GM23338 (cell line): ENCODE measurements around the gene PLEKHG5. TPM values are rescaled to one million over a fixed set of nuclear protein-coding genes. Genes with fewer than 3 reads are reported as not detected.

Experiments
- ATAC-seq: fragments of 200-7000 bp; cut with Tn5 transposase; 3 replicates; pipeline ENCODE4 v1.9.1; 2020
- DNase-seq: peaks from one replicate; pipeline ENCODE4 v3.0.0-alpha.2; 2015; ENCODE audit warnings: low spot score
- H2AFZ ChIP-seq: fragments of 200-600 bp; sonication (generic); 2 replicates; pipeline ENCODE4 v1.8.0; 2016; ENCODE audit warnings: antibody characterized with exemption, mild to moderate bottlenecking, moderate library complexity
- H3F3A ChIP-seq: fragments of 200-600 bp; sonication (generic); replicated peaks from 2 replicates; pipeline ENCODE4 v1.8.0; 2017; ENCODE audit warnings: antibody characterized with exemption, mixed run types, low read depth
- H3K27ac ChIP-seq: fragments of 200-600 bp; sonication (generic); 2 replicates; pipeline ENCODE4 v1.6.1; 2016; ENCODE audit warnings: low read depth
- H3K27me3 ChIP-seq: fragments of 200-600 bp; sonication (generic); 2 replicates; pipeline ENCODE4 v1.8.0; 2016; ENCODE audit warnings: mild to moderate bottlenecking, mixed run types, moderate library complexity; ENCODE audit not compliant: insufficient read depth
- H3K36me3 ChIP-seq: fragments of 200-600 bp; sonication (generic); 2 replicates; pipeline ENCODE4 v1.8.0; 2016; ENCODE audit warnings: mild to moderate bottlenecking; ENCODE audit not compliant: insufficient read depth
- H3K4me1 ChIP-seq: fragments of 200-600 bp; sonication (generic); 2 replicates; pipeline ENCODE4 v1.8.0; 2016; ENCODE audit warnings: mild to moderate bottlenecking, moderate library complexity; ENCODE audit not compliant: insufficient read depth
- H3K4me2 ChIP-seq: fragments of 200-600 bp; sonication (generic); 2 replicates; pipeline ENCODE4 v1.7.1; 2017; ENCODE audit warnings: mixed run types
- H3K4me3 ChIP-seq: fragments of 200-600 bp; sonication (generic); 2 replicates; pipeline ENCODE4 v1.6.1; 2016; ENCODE audit warnings: mixed run types
- H3K79me2 ChIP-seq: fragments of 200-600 bp; sonication (generic); replicated peaks from 2 replicates; pipeline ENCODE4 v1.8.0; 2017; ENCODE audit warnings: mild to moderate bottlenecking; ENCODE audit not compliant: insufficient read depth
- H3K9me2 ChIP-seq: fragments of 200-600 bp; sonication (generic); 2 replicates; pipeline ENCODE4 v1.8.0; 2017; ENCODE audit not compliant: insufficient read depth
- H4K20me1 ChIP-seq: fragments of 200-600 bp; sonication (generic); replicated peaks from 2 replicates; pipeline ENCODE4 v1.8.0; 2017; ENCODE audit warnings: mild to moderate bottlenecking; ENCODE audit not compliant: insufficient read depth
- H3K27ac Mint-ChIP-seq: 2 replicates; pipeline ENCODE4 v1.8.0; 2020; ENCODE audit warnings: inconsistent platforms, mild to moderate bottlenecking, moderate library complexity, mixed read lengths
- H3K27me3 Mint-ChIP-seq: 3 replicates; pipeline ENCODE4 v1.8.0; 2022; ENCODE audit warnings: low read depth, mild to moderate bottlenecking, moderate library complexity, mixed read lengths, inconsistent platforms; ENCODE audit not compliant: insufficient read depth, poor library complexity
- H3K36me3 Mint-ChIP-seq: 3 replicates; pipeline ENCODE4 v1.8.0; 2021; ENCODE audit warnings: low read depth, mild to moderate bottlenecking, inconsistent platforms, moderate library complexity, mixed read lengths
- H3K4me1 Mint-ChIP-seq: 3 replicates; pipeline ENCODE4 v1.8.0; 2020; ENCODE audit warnings: mild to moderate bottlenecking, inconsistent platforms, mixed read lengths
- H3K4me3 Mint-ChIP-seq: 3 replicates; pipeline ENCODE4 v1.8.0; 2021; ENCODE audit warnings: moderate library complexity, mild to moderate bottlenecking, inconsistent platforms, mixed read lengths
- H3K9me3 Mint-ChIP-seq: 3 replicates; pipeline ENCODE4 v1.8.0; 2020; ENCODE audit warnings: moderate library complexity, mild to moderate bottlenecking, inconsistent platforms, mixed read lengths
- CREB1 ChIP-seq: fragments of 250-450 bp; sonication (Bioruptor Pico); IDR thresholded peaks from 2 replicates; pipeline ENCODE4 v1.5.0; 2020; ENCODE audit warnings: low read depth, mild to moderate bottlenecking, moderate library complexity
- REST ChIP-seq: IDR thresholded peaks from one replicate; pipeline ENCODE4 v1.6.1; 2018; ENCODE audit warnings: antibody characterized with exemption; ENCODE audit not compliant: unreplicated experiment
- ZNF462 ChIP-seq: fragments of 250-450 bp; sonication (Bioruptor Pico); IDR thresholded peaks from 2 replicates; pipeline ENCODE4 v1.5.0; 2020; ENCODE audit warnings: mild to moderate bottlenecking, moderate library complexity
- polyA plus RNA-seq: library from polyadenylated mRNA; unstranded; fragments of >200 nt; fragmentation: Nextera tagmentation; extraction: Ambion mirVana; gene quantifications from 2 replicates; pipeline ENCODE4 v1.2.1, GENCODE V29; 2016
- total RNA-seq: library from RNA; depleted of rRNA; stranded (reverse); fragments of >200 nt; shearing (Covaris generic); gene quantifications from 2 replicates; pipeline ENCODE4 v1.2.3, GENCODE V29; 2014

Gene PLEKHG5
- total and polyA plus RNA-seq, 2 experiments from 2014 or later, result 9.0 to 26.4 TPM

- H3K4me3 ChIP-seq, result no peak overlapping the region
- no peaks in the 10 kb centered on the region for H3K4me1 ChIP-seq
- Mint-ChIP-seq H3K9me3 (no peaks in the 10 kb centered on the region), H3K27ac (no peak overlapping the region), H3K27me3 (peaks cover 8% of the 10 kb centered on the region), H3K4me3 (no peak overlapping the region), H3K36me3 (no peaks in the 10 kb centered on the region), H3K4me1 (0 out of 3 replicates have a peak, but pooled peaks cover 5% of the 10 kb centered on the region)
- no peak overlapping the region for H3K27ac ChIP-seq
- H3F3A ChIP-seq, result no peaks in the 10 kb centered on the region
- H3K27me3 ChIP-seq, result no peaks in the 10 kb centered on the region
- ATAC-seq (no peak), DNase-seq (no peak)
- no peaks in the 10 kb centered on the region for H3K79me2 ChIP-seq
- H4K20me1 ChIP-seq, result no peaks in the 10 kb centered on the region
- no peaks in the 10 kb centered on the region for H3K36me3 ChIP-seq
- H3K4me2 ChIP-seq, result no peak overlapping the region
- no peak overlapping the region for H2AFZ ChIP-seq
- no peaks in the 10 kb centered on the region for H3K9me2 ChIP-seq
- no peak for TF ChIP-seq ZNF462 (CRISPR knock-in tag)
- no peak for TF ChIP-seq REST
- TF ChIP-seq CREB1 (CRISPR knock-in tag), result no peak
Observed at GRCh38 chr1:6509919-6510291, 18.4 kb upstream of the PLEKHG5 start.
